Stimulated activated CD4-positive, alpha-beta T cell treated with anti-CD3 and anti-CD28 coated beads, Interleukin-12 subunit alpha, Interleukin-12 subunit beta, amount 100 ng/mL, for 24 hours (primary cell): ENCODE measurements around the gene SNX24.
"Not testable (repeated sequence)": the region's sequence is repeated elsewhere in the genome, so short reads cannot be mapped to it uniquely, and the experiment has no call there.

ENCODE experiments used
- DNase-seq, 2 experiments: peaks; one replicate each; pipeline ENCODE4 v3.0.0-alpha.2; 2020; ENCODE audit warnings: low read depth in 2 of 2

Gene SNX24

DNA sequence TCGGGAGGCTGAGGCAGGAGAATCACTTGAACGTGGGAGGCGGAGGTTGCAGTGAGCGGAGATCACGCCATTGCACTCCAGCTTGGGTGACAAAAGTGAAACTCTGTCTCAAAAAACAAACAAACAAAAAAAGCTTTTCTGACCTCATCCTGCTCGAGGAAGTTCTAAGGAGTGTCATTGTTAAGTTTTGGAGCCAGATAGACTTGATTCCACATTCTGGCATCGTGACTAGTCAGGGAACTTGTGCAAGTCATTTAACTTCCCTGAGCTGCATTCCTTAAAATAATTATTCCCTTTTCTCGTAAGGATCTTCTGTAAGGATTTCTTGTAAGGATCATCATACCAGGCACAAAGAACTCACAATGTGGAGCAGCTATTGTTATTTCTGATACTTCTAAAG is 26.2 kb downstream of the SNX24 start:
- DNase-seq, result no peak

DNA sequence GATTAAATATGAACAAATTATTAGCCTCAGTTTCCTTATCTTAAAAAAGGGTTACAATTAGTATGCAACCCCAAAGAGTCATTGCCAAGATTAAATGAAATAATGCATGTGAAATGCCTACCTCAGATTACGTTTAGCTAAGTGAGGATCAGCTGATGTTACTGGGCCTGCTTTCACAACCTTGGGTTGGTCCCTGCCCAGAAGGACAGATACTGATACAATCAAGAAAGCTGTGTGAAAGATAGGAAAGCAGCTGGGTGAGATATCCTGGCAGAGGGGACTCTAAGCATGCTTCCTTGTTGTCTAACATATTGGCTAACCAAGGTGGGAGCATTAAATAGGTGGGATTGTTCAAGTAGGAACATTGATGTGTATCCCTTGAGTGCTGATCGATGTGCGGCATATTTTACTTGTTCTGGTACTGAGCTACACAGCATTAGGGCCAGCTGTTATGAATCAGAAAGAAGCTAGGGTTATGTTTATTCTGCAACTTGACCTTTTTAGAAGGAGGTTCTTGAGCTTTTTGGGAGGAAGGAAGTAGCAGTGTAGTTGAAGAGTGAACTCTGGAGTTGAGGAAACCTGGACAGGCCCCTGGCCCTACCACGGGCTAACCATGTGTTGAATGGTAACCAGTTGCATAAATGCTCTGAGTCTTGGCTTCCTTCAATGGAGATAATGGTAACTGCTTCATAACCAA is 28.9 kb downstream of the SNX24 start:
- no peak for DNase-seq

DNA sequence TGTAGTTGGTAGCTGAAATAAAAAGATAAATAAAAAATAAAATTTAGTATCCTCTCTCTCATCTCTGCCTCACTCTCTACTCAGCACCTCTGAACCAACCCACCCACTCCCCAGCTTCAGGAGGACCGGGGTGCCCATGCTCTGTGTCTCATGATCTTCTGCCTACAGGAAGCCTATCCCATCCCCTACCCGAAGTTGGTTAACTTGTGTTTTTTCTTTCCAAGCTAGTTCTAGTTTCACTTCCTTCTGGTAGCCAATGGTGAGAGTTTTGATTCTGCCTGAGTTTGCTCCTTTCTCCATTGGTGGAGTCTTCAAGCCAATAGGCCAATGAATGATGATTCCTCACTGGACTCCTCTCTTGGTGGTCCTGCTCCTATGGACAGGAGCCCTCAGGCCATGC is 32.1 kb downstream of the SNX24 start:
- DNase-seq, result no peak

DNA sequence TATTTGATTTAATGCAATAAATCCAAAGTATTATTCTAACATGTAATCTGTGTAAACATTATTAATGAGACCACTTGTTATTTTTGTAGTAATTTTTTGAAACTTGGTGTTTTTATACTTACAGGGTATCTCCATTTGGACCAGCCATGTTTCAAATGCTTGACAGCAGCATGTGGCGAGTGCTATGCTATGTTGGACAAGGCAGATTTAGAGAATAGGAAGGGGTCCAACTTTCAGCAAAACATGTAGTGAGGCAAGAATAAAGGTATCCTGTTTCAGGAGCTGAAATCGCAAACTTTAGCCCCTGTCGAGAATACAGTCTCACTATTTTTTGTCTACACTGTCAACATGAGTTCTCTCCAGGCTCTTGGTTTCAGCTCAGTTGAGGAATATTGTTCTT is 33.7 kb downstream of the SNX24 start:
- DNase-seq, result no peak

DNA sequence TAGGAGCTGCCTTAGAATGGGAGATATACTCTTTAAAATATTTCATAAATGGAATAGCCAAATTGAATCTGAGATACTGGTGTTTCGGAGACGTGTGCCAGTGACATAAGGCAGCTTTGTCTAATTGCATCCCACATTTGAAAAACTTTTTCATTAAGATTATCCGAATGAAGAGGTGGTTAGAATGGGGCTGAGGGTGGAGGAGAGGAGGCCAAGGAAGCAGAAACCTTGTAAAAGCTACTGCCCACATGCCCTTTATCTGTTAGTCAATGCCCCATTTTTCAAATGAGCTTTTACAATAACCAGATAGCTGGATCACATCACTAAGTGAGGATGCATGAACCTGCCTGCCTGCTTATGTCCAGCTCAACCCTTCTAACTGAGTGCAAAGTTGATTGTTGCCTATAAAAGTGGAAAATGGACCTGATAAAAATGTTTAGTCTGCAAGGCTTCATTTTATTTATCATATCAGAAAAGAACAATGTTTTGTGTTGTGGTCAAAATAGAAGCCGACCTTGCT is 34.8 kb downstream of the SNX24 start:
- DNase-seq, result no peak

DNA sequence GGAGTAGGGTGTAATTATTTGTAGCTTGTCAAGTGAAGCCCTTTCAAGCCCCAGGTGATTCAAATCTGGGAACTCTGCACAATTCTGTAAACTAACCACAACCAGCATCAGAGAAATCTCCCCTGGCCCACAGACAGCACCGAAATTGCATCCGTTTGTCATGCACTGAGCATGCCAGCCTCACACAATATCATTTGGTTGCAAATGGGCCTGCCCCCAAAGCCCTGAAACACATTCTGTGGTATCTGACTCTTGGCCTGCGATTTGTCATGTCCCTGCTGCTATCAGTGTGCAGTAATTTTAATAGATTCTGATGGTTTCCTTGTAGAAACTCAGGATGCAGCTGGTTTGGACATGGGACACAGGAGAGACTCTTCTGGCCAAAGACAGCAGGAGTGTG is 35.3 kb downstream of the SNX24 start:
- no peak for DNase-seq

DNA sequence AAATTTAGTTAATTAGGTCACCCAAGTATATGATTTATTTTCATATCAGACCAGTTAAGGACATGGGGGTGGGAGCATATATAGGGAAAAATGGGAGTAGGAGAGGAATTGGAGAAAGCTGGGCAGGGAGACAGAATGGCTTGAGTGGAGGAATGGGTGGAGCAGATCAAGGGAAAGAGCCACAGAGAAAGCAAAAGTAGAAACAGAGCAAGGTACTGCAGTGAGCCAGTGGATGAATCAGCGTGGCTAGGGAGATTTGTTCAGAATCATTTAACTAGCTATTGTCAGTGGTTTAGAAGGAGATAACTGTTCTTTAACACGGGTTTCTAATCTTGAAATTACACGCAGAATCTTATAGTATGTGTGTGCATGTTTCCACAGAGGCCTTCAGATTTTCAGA is 37.4 kb downstream of the SNX24 start:
- DNase-seq, result no peak

DNA sequence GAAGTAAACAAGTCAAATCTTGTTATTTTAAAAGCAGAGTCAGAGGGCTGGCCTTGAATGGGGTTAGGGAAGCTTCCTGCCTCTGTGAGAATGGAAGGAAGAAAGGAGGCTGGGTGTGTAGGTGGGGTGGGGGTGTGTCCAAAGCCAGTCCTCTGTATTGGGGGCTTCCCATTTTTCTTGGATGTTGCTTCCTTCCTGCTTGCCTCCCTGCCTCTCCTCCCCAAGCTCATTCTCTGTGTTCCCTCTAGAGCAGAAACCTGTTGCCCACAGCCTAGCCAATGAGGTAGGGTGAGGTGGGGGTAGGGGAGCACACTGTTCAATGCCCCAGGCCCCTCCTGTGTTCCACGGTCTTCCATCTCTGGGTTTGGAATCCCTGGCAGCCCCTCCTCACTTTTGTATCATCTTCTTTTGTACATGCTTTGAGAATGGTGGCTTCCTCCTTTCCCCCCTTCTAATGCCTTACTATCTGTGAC is 39.7 kb downstream of the SNX24 start:
- no peak for DNase-seq

DNA sequence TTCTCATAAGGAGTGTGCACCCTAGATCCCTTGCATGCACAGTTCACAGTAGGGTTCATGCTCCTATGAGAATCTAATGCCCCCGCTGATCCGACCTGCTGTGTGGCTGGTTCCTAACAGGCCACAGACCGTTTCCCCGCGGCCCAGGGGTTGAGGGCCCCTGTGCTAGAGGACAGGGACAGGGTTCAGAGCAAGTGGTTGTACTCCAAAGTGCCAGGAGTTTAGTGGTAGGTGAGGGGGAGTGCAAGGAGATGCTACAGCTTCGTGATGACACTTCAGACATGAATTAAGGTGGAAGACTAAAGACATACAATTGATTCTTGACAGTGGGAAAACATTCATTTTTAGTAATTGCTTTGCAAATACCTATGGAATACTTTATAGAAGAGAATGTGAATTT is 40.5 kb downstream of the SNX24 start:
- no peak for DNase-seq

DNA sequence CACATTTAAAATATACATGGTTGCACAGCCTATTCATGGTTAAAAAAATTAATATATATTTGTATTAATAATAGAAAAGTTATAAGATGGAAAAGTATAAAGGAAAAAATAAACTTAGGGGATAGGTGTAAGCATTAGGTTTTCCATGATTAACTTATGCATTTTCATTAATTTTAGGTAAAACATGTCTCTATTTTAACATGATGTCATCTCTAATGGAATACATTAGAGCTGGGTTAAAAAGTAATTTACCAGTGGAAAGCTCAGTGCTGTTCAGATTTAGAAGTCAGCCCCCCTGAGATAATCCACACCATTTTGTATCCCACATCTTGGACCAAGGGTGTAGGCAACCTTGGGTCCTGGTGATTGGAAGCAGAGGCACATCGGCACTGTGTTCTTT is 49.7 kb downstream of the SNX24 start:
- no peak for DNase-seq

DNA sequence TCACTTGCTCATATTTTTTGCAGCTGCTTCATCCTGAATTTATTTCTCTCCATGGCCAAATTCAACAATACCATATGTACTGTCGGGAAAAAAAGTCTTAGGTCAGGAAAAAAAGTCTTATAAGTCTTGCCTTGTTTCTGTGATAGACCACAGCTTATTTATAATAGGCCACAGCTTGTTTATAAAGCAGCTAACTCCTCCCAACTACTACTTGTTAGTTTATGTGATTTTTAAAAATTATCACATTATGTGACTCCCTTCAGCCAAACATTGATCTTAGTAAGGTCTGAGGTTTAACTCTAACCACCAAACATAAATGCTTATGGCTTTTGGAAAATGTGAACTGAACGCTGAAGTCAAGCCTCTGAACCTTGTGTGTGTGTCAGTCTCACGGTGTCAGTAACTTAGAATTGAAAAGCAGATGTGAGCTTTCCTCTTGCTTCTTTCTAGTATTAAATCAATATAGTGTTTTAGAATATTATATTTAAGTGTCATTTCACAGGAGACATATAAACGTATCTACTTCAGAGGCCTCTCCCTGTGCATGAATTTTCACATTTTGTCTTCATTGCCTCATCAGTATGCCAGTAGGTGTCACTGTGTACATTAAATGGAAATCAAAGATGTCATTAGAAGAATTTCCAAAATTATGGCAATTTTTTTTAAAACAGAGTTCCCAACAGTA is 51.3 kb downstream of the SNX24 start:
- no peak for DNase-seq

DNA sequence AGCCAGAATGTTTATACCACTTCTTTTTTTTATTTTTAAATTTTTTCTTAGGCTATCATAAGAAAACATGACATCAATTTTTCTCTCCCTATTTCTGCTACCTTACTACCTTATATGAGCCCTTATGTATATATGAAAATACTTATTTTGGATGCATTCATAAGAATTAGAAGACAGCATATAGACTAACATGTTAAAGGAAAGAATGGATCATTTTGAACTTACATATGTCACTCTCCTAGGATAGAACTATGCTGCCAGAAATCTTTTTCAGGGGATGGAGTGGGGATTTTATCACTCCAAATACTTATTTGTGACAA is 51.8 kb downstream of the SNX24 start:
- no peak for DNase-seq

DNA sequence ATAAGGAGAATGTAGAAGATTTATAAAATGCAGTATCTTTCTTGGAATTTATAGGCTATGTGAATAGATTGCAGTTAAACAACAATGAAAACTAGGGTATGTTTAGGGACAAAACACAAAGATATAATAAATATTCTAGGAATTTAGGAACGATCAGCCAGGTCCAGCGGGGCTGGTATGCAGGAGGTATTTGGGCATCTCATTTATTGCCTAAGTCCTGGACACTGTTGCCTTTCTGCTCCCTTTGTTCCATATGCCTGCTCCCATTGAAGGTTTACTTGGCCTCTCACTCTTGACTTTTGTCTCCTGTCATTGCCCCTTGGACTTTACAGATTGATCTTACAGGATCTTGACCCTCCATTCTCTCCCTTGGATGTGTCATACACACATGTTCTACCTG is 55.9 kb downstream of the SNX24 start:
- DNase-seq, result no peak

DNA sequence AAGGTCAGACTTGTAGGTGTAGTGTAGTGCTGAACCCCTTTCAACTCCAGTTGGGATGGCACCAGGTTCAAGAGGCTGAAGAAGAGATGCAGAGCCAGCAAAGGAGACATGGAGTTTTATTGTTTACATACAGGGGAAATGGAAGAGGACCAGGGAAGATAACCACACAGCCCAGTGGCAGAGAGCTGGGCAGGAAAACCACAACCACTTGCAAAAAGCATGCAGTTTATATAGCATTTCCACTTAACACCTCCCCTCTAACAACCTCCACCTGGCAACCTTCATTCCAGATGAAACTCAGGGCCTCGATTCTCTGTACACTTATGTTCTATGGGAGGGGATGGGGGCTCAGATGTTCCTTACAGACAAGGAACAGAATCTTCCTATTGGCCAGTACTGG is 56.9 kb downstream of the SNX24 start:
- DNase-seq, result no peak

DNA sequence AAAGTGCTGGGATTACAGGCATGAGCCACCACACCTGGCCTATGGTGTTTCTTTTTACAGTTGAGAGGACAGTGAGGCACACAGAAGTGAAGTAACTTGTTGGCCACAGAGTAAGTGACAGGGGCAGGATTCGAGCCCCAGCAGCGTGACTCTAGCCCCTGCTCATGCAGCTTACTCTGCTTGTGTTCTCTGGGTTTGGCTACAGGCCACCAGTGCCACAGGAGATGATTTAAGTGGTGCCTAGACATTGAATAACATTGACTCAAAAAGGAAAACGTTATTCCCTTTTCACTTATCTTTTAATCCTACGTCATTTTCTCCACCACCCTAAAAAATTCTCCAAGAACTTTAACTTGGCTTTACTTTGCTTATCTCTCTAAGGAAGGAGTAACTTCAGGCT is 61.4 kb downstream of the SNX24 start:
- DNase-seq, result no peak

DNA sequence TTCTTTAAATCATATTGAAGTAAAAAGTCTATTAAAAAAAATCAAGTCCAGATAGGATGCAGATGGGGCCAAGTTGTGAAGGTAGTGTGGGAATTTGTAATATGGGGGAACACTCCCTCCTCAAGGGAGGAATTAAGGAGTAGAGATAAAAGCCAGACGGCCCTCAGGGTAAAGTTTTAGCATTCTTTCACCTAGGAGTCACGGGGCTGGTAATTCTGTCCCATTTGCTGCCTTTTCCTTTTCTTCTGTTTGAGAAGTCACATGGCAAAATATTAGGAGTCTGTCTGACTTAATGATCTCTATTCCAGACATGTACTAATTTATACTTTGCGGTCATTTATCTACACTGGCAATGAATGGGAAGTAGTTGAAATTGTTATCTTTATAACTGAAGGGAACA is 61.9 kb downstream of the SNX24 start:
- DNase-seq, result no peak

DNA sequence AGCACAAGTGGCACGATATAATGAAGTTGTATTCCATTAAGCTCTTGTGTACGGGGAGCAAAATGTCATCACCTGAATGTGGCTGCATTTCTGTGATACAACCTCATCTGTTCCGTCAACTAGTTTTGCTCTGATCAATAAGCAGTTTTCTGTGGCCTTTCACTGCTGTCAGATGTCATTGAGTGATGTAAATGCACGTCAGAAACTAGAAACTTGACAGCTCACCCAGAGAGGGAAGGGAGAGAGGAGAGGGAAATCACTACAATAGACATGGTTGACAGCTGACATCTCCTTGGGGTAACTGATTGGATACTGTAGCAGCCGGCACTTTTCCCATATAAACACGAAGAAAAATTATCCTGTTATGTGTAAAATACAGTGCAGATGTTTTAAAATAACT is 62.7 kb downstream of the SNX24 start:
- no peak for DNase-seq

DNA sequence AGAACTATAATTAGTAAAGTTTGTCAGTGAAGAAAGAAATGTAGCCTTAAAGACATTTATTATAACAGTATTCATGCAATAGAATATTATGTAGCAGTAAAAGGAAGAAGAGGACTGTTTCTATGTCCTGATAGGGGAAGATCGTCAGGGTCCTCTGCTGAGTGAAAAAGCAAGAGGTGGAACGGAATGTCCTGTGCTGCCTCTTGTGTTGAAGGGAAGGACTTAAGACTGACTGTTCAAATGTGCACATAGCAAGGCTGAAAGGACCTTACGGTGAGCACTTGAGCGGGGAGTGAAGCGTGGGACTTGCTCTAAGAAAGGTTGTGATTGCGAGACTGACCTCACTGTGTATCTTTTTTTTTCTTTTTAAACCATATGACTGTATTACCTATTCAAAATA is 63.2 kb downstream of the SNX24 start:
- DNase-seq, result no peak

DNA sequence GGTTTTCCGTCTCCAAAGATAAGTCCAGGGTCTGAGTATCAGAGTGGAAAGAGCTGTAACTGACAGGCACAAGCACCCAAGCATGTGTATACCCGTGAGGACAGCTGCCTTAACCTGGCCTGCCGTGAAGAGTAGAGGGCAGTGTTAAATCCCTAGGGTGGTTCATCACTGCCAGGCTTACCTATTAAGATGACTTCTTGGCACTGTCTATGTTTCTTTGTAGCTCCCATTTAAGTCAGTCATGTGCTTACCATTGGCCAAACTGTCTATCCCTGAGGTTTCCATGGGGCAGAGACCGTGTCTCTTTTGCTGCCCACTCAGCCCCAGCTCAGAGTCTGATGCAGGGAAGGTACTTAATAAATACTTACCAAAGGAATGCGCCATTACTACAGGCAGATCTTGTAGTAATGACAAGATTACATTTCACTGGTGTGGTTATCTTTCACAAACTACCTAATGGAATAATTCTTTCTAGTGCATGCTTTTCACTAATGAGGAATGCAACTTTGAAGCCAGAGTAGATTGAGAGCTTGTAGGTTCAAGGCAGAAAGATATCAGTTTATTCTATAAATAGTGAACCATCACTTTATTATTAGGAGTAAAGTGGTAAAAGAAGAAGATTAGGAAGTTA is 64.2 kb downstream of the SNX24 start:
- DNase-seq, result no peak

DNA sequence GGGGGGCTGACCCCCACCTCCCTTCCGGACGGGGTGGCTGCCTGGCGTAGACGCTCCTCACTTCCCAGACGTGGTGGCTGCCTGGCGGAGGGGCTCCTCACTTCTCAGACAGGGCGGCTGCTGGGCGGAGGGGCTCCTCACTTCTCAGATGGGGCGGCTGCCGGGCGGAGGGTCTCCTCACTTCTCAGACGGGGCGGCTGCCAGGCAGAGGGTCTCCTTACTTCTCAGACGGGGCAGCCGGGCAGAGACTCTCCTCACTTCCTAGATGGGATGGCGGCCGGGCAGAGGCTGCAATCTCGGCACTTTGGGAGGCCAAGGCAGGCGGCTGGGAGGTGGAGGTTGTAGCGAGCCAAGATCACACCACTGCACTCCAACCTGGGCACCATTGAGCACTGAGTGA is 68.0 kb downstream of the SNX24 start:
- DNase-seq, result not testable (repeated sequence)

DNA sequence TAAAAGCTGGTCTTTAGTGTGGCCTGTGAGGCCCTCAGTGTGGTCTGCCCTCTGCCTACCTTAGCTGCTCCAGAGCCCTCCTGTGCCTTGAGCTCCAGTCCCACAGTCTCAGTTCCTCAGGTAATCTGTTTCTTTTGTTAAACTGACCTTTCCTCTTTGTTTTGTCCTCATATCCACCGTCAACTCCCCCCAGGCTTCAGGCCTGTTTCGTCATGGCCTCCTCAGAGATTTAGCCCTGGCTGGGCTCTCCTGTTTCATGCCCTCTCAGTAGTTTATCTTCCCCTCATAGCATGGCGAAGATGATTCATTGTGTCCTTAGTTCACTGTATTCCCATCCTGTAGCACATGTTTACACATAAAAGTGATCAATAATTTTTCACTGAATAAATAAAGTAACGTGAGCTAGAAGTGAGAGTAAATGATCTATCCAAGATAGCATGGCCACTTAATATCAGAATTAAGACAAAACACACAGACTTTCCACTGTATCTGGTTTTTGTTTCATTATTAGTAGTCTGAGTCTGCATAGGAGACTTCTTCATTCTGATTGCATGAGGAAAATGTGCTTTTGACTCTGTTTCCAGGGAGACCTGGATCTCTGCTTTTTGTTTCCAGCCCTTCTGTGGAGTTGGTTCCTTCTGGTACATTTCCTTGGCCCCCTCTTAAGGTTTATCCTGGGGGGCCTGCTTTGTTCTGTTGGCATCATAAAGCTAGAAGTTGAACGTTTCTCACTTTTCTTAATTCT is 70.5 kb downstream of the SNX24 start:
- no peak for DNase-seq

DNA sequence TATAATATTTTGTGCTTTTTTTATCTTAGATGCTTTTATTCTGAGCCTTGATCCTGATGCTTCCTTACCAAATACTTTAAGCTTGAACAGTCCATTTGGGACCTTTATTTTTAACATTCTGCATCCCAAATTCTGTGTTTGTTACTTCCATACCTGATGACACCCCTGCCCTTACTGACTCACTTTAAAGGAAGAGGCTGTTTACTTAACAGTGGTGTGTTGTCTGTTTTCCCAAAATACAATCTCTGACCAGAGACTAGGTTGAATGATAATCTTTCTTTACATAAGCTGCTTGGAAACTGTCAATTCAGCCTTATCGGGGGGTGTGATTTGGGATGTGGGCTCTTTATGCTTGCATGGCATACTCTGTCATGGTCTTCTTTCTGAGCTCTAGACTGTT is 71.1 kb downstream of the SNX24 start:
- no peak for DNase-seq
